ENCODE results near the gene TMEM181. TPM values are rescaled to one million over a fixed set of nuclear protein-coding genes. Genes with fewer than 3 reads are reported as not detected.

The TMEM181 gene
- total and polyA plus RNA-seq, 2 of the 13 experiments (the other 11 are each of a cell fraction or from before 2014, with no cell fraction given): 59.1 to 108 TPM

DNA sequence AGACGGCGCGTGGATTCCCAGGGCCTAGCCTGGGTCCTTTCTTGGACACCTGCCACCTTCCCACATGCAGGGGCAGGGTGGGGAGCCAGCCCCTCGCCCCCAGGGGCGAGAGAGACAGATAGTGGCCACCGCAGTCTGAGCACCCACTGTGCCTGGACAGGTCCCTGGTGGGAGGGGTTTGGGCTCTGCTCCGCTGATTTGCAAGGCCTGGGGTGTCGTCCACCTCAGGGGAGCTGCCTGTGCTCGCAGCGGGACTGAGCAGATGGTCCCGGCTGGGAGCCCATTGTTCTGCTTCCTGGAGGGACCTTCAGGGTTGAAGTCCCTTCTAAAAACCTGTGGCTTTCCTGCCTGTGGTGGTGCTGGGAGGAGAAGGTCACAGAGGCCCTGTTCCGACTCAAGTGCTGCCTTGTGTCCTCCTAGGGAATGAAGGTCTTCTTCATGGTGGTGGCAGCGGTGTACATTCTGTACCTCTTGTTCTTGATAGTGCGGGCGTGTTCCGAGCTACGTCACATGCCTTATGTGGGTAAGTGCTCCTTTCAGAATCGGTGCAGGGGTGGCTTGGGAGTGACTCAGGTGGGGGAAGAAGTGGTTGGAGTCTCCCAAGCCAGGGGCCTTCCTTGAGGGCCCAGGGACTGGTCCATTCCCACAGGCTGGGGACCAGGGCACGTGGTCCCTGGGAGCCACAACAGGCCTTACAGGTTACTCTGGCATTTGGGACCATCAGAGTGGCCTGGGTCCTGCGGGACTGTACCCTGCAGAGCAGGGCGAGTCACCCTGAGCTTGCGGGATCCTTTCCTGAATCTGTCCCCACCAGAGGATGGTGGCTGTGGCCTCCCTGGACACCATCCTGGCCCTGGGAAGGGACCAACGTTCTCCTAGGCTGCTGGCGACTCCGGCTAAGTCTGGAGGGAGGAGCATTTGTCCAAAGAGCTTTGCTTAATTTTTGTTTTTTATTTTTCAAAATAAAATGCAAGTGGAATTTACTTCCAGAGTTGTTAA lies 65.1 kb downstream of the TMEM181 start:
- Histone ChIP-seq H3K27me3 (ENCODE audit: control insufficient read depth in 1 of 2, insufficient read depth in 2 of 2, low read length in 2 of 2) (no peaks in the 10 kb centered on the region), H3K4me3 (replicated peaks in 1 of 3; ENCODE audit: insufficient read depth in 1 of 3, low read depth in 2 of 3, low read length in 3 of 3) (no peak overlapping the region), H3K9me3 (ENCODE audit: low read length) (no peaks in the 10 kb centered on the region), H2AFZ (ENCODE audit: low read length) (no peak overlapping the region), H3K36me3 (replicated peaks in 1 of 2; ENCODE audit: control insufficient read depth in 1 of 2, insufficient read depth in 2 of 2, low read length in 2 of 2) (peaks cover 79 to 98% of the 10 kb centered on the region in 2 experiments), H3K27ac (ENCODE audit: extremely low read length, insufficient read depth, low read length) (no peak overlapping the region), H3K79me2 (ENCODE audit: insufficient read depth, low read length) (no peaks in the 10 kb centered on the region), H3K9ac (ENCODE audit: insufficient read depth, low read depth, low read length) (no peak overlapping the region), H4K20me1 (ENCODE audit: insufficient read depth, low read length) (peaks cover 29% of the 10 kb centered on the region), H3K4me1 (ENCODE audit: insufficient read depth, low read length) (peaks cover 33% of the 10 kb centered on the region), H3K4me2 (ENCODE audit: low read depth, low read length) (no peak overlapping the region)
- no peak for ATAC-seq
- ChIA-PET CTCF (ENCODE audit: low intra/inter-chr PET ratio, low total read pairs) (no interaction called here), POLR2A (no interaction called here)
- intact Hi-C loops (cut with micrococcal nuclease; ENCODE audit: unreplicated experiment) (no loop called here), in situ Hi-C loops (cut with HindIII; ENCODE audit: extremely low pct_ligation_motif_present, low pct_unique_long_range_greater_than_20kb) (no loop called here)
- no peak for FAIRE-seq
- BruUV-seq (replicated peaks): no TSS peak
- WGBS (ENCODE audit: low lambda C conversion rate): 95% methylated on average over 20 of the region's 25 CpGs
- no peak for DNase-seq (ENCODE audit: low spot score)
- TF ChIP-seq XRCC5 (optimal IDR thresholded peaks at IDR 0.05; ENCODE audit: low read length) (no peak), ZNF713 (CRISPR knock-in tag; IDR thresholded peaks at IDR 0.05) (no peak), ZNF792 (CRISPR knock-in tag; IDR thresholded peaks at IDR 0.05) (no peak), SMC3 (IDR thresholded peaks at IDR 0.05; ENCODE audit: low read length) (no peak), CCDC6 (CRISPR knock-in tag; IDR thresholded peaks at IDR 0.05) (no peak), ZNF543 (CRISPR knock-in tag; IDR thresholded peaks at IDR 0.05) (no peak), AGO2 (optimal IDR thresholded peaks at IDR 0.05; ENCODE audit: low read depth, low read length) (peak; percentile 56), ZNF564 (CRISPR knock-in tag; IDR thresholded peaks at IDR 0.05) (no peak), RBM22 (optimal IDR thresholded peaks at IDR 0.05; ENCODE audit: low read length) (peak; percentile 94), ZFP1 (CRISPR knock-in tag; IDR thresholded peaks at IDR 0.05) (no peak), TAF1 (CRISPR knock-in tag; IDR thresholded peaks at IDR 0.05) (no peak), SOX6 (IDR thresholded peaks at IDR 0.05) (no peak), SOX6 (CRISPR knock-in tag; IDR thresholded peaks at IDR 0.05) (no peak), MLLT10 (CRISPR knock-in tag; IDR thresholded peaks at IDR 0.05) (no peak)
- TF ChIP-seq, protein P1, sequence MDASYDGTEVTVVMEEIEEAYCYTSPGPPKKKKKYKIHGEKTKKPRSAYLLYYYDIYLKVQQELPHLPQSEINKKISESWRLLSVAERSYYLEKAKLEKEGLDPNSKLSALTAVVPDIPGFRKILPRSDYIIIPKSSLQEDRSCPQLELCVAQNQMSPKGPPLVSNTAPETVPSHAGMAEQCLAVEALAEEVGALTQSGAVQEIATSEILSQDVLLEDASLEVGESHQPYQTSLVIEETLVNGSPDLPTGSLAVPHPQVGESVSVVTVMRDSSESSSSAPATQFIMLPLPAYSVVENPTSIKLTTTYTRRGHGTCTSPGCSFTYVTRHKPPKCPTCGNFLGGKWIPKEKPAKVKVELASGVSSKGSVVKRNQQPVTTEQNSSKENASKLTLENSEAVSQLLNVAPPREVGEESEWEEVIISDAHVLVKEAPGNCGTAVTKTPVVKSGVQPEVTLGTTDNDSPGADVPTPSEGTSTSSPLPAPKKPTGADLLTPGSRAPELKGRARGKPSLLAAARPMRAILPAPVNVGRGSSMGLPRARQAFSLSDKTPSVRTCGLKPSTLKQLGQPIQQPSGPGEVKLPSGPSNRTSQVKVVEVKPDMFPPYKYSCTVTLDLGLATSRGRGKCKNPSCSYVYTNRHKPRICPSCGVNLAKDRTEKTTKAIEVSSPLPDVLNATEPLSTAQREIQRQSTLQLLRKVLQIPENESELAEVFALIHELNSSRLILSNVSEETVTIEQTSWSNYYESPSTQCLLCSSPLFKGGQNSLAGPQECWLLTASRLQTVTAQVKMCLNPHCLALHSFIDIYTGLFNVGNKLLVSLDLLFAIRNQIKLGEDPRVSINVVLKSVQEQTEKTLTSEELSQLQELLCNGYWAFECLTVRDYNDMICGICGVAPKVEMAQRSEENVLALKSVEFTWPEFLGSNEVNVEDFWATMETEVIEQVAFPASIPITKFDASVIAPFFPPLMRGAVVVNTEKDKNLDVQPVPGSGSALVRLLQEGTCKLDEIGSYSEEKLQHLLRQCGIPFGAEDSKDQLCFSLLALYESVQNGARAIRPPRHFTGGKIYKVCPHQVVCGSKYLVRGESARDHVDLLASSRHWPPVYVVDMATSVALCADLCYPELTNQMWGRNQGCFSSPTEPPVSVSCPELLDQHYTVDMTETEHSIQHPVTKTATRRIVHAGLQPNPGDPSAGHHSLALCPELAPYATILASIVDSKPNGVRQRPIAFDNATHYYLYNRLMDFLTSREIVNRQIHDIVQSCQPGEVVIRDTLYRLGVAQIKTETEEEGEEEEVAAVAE (CRISPR knock-in tag; IDR thresholded peaks at IDR 0.05; ENCODE audit: borderline replicate concordance): no peak
- TF ChIP-seq, protein P2, sequence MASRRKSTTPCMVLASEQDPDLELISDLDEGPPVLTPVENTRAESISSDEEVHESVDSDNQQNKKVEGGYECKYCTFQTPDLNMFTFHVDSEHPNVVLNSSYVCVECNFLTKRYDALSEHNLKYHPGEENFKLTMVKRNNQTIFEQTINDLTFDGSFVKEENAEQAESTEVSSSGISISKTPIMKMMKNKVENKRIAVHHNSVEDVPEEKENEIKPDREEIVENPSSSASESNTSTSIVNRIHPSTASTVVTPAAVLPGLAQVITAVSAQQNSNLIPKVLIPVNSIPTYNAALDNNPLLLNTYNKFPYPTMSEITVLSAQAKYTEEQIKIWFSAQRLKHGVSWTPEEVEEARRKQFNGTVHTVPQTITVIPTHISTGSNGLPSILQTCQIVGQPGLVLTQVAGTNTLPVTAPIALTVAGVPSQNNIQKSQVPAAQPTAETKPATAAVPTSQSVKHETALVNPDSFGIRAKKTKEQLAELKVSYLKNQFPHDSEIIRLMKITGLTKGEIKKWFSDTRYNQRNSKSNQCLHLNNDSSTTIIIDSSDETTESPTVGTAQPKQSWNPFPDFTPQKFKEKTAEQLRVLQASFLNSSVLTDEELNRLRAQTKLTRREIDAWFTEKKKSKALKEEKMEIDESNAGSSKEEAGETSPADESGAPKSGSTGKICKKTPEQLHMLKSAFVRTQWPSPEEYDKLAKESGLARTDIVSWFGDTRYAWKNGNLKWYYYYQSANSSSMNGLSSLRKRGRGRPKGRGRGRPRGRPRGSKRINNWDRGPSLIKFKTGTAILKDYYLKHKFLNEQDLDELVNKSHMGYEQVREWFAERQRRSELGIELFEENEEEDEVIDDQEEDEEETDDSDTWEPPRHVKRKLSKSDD (CRISPR knock-in tag; IDR thresholded peaks at IDR 0.05; ENCODE audit: low read depth): no peak
- TF ChIP-seq, protein P3, sequence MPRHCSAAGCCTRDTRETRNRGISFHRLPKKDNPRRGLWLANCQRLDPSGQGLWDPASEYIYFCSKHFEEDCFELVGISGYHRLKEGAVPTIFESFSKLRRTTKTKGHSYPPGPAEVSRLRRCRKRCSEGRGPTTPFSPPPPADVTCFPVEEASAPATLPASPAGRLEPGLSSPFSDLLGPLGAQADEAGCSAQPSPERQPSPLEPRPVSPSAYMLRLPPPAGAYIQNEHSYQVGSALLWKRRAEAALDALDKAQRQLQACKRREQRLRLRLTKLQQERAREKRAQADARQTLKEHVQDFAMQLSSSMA (CRISPR knock-in tag; IDR thresholded peaks at IDR 0.05): no peak

Measured in HepG2 (cell line).